Testis (tissue), 2 donors: ENCODE results near the gene G0S2.

Source experiments
- CTCF ChIP-seq, 3 experiments: fragments of 450-650 bp in 2 of 3; fragments of 200-600 bp in 1 of 3; sonication (generic) in 1 of 3; IDR thresholded peaks; one replicate each; pipeline ENCODE4 v1.5.1; 2016 to 2019; ENCODE audit warnings: antibody characterized with exemption in 3 of 3, mild to moderate bottlenecking in 2 of 3, moderate library complexity in 1 of 3
- POLR2A ChIP-seq: fragments of 450-650 bp; IDR thresholded peaks from one replicate; pipeline ENCODE4 v1.6.1; 2017; ENCODE audit warnings: antibody characterized with exemption, mild to moderate bottlenecking, moderate library complexity

GRCh38 chr1:209689477-209689876 lies 14.3 kb downstream of the G0S2 start:
- TF ChIP-seq POLR2A, result no peak
- TF ChIP-seq CTCF (IDR thresholded peaks at IDR 0.05), result no peak
